Fibroblast of villous mesenchyme (primary cell): ENCODE results near the gene ZBTB20. TPM values are rescaled to one million over a fixed set of nuclear protein-coding genes. Genes with fewer than 3 reads are reported as not detected.

Experiments
- DNase-seq: peaks from one replicate; pipeline ENCODE4 v3.0.0-alpha.2; 2010; ENCODE audit warnings: low read depth
- H3K4me3 ChIP-seq: 2 replicates; pipeline ENCODE4 v1.5.1; 2011; ENCODE audit warnings: low read depth, mild to moderate bottlenecking, low read length
- CTCF ChIP-seq: IDR thresholded peaks from 2 replicates; pipeline ENCODE4 v1.5.1; 2012; ENCODE audit warnings: low read depth, mild to moderate bottlenecking, low read length; ENCODE audit not compliant: insufficient read depth
- total RNA-seq: library from RNA; depleted of rRNA; stranded (reverse); fragments of >200 nt; gene quantifications from 2 replicates; pipeline ENCODE4 v1.2.3, GENCODE V29; 2012

ZBTB20 gene
- total RNA-seq, 1 donor = 28.1 TPM

GRCh38 chr3:114634635-114635034 lies 512.5 kb downstream of the ZBTB20 start:
- no peak overlapping the region for H3K4me3 ChIP-seq
- no peak for DNase-seq
- no peak for TF ChIP-seq CTCF

DNA sequence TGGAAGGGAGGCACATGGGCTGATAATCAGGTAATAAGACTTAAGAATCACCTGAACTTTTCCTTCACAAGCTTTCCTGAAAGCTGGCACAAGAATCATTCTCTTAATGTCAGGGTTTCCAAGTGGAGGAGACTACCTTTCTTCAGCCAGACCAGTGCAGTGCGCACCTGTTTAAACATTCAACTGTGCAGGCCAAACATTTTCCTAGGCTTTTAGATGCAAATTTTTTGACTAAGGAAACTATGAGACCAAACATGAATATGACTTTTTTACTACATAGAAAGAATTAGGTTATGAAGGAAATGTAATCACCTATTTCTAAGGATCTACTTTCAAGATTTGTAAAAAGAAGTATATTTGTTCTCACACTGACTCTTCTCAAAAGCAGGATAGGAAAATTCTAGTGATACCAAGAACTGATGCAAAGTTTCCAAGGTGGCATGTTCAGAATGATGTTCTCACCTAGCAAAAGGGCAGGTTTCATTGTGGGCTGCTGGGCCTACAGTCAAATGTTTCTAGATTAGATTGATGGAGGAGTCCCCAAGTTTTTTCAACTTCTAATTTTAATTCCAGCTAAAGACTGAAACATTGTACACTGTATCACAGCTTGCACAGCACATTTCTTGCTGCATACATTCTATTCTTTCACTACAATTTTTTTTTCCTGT lies 514.2 kb downstream of the ZBTB20 start:
- no peak for TF ChIP-seq CTCF
- no peak for DNase-seq
- no peak overlapping the region for H3K4me3 ChIP-seq

DNA sequence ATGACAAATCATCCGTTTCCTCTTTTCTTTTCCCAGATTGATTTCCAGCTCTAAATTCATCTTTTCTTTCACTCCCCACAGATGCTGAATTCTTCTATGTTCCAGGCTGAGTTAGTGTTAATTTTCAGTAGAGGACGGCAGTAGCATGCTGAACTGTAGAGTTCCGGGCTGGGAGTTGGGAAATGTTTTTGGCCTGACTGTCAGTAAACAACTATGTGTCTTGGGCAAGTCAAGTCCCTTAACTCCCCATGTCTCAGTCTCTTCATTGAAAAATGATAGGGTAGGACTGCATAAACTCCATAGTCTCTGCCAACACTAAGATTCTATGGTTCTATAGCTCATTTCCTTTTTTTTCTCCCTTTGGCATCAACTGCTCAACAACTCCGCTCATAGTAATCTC lies 519.3 kb downstream of the ZBTB20 start:
- H3K4me3 ChIP-seq = no peak overlapping the region
- no peak for TF ChIP-seq CTCF
- DNase-seq = peak; percentile 78

DNA sequence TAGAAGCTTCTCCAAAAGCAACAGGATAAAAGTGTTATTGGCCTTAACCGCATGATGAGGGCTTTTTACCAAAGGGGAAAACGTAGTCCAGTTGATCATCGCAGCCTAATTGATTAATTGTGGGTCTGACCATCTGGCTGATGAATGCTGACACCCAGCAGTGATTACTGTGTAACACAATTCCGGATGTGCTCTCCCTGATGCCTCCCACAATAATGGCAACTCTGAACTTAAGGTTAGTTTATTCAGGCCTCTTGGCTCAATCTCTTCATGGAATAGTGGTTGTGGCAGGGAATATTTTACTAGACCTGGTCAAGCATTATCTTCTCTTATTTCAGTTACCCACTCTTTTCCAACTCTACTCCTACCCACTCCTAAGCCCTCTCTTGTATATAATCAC lies 520.3 kb downstream of the ZBTB20 start:
- no peak for TF ChIP-seq CTCF
- no peak overlapping the region for H3K4me3 ChIP-seq
- DNase-seq = no peak

- H3K4me3 ChIP-seq = peak overlapping the region; percentile 66
- TF ChIP-seq CTCF = no peak
- DNase-seq = peak; percentile 98
Measured at GRCh38 chr3:114624571-114625181, 522.4 kb downstream of the ZBTB20 start.

DNA sequence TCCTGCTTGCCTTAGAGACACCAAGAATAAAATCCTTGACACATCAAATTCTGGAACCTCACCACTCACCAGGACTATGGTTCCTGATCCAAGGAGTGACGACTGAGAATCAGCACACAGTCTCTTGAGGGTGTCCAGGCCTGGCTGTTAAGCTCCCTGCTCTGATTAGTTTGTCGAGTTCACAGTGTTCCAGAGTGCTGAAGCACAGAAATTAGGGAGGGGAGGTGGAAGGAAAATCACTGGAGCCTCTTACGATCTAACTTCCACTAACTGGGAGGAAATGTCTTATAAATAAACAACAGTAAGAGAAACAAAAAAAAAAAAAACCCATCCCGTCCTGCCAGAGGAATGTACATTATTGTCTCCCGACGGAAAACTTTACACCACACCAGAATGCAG lies 523.0 kb downstream of the ZBTB20 start:
- peak; percentile 97 for DNase-seq
- peak overlapping the region; percentile 66 for H3K4me3 ChIP-seq
- no peak for TF ChIP-seq CTCF

DNA sequence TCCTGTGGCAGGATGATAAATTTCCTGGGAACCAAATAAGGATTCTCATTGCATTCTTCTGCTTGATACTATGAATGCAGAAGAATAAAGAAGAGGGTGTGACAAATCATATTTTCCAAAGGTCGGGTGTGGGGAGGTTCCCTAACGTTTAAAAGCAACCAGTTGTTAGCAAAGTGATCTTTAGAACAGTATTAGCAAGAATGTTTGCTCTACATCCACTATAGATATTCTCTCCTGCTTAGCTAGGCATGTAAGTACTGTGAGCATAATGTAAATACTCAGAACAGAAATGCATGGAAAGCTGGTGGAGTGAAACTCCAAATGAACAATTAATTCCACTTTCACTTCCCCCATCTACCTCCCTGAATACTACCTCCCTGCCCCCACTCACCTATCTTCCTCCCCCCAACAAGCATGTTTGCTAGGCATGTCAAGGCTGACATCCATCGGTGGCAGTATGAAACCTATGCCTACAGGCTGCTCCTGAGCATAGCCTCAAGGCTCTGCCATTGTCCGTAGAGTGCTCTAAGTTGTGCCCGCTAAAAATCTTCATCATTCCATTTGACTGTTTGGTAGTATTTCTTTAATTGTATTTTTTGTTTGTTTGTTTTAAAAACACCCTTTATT lies 523.6 kb downstream of the ZBTB20 start:
- peak overlapping the region; percentile 66 for H3K4me3 ChIP-seq
- TF ChIP-seq CTCF = no peak
- no peak for DNase-seq
